Mesodermal cell (in vitro differentiated cells): ENCODE measurements around the gene ARID1B.
"Not testable (repeated sequence)": the region's sequence is repeated elsewhere in the genome, so short reads cannot be mapped to it uniquely, and the experiment has no call there.

Experiments
- H3K27ac ChIP-seq: 2 replicates; pipeline ENCODE4 v1.7.0; 2013; ENCODE audit warnings: mild to moderate bottlenecking, low read depth, low read length, moderate library complexity; ENCODE audit not compliant: severe bottlenecking
- H3K36me3 ChIP-seq: 2 replicates; pipeline ENCODE4 v1.7.1; 2013; ENCODE audit warnings: mild to moderate bottlenecking, low read length, moderate library complexity; ENCODE audit not compliant: control insufficient read depth, insufficient read depth
- H3K4me1 ChIP-seq: one replicate; pipeline ENCODE4 v1.7.1; 2013; ENCODE audit warnings: mild to moderate bottlenecking, low read length; ENCODE audit not compliant: insufficient read depth, control insufficient read depth, poor library complexity, severe bottlenecking
- H3K4me3 ChIP-seq: 2 replicates; pipeline ENCODE4 v1.7.0; 2013; ENCODE audit warnings: low read length, control low read depth, mild to moderate bottlenecking; ENCODE audit not compliant: insufficient read depth, poor library complexity, severe bottlenecking; ENCODE audit errors: extremely low read depth
- H3K9me3 ChIP-seq: 2 replicates; pipeline ENCODE4 v1.7.1; 2013; ENCODE audit warnings: mild to moderate bottlenecking, low read length, moderate library complexity; ENCODE audit not compliant: control insufficient read depth
- WGBS, 2 experiments: methylation state at CpG; one replicate each; pipeline ENCODE4 v1.1.5; 2013; ENCODE audit warnings: missing lambda C conversion rate in 2 of 2; ENCODE audit not compliant: insufficient coverage in 2 of 2; 5-methylcytosine and 5-hydroxymethylcytosine counted together

Gene ARID1B

GRCh38 chr6:157143890-157144798 lies 367.0 kb downstream of the ARID1B start:
- H3K27ac ChIP-seq: peak overlapping the region; percentile 49

GRCh38 chr6:157144859-157145568 lies 367.8 kb downstream of the ARID1B start:
- Histone ChIP-seq H3K4me1 (peaks cover 40% of the 10 kb centered on the region), H3K4me3 (no peak overlapping the region), H3K27ac (peak overlapping the region; percentile 37), H3K36me3 (peaks cover 29% of the 10 kb centered on the region), H3K9me3 (no peaks in the 10 kb centered on the region)
- 91 to 98% methylated on average over 16 to 17 of the region's 19 CpGs for WGBS, 2 experiments

More at GRCh38 chr6:157143890-157144798, 367.0 kb downstream of the ARID1B start:
- peaks cover 34% of the 10 kb centered on the region for H3K4me1 ChIP-seq
- peaks cover 30% of the 10 kb centered on the region for H3K36me3 ChIP-seq
- 82 to 83% methylated on average over 7 to 12 of the region's 17 CpGs for WGBS, 2 experiments
- H3K4me3 ChIP-seq: no peak overlapping the region
- no peaks in the 10 kb centered on the region for H3K9me3 ChIP-seq

- 75 to 89% methylated on average over 3 to 6 of the region's 6 CpGs for WGBS, 2 experiments
- no peak overlapping the region for H3K4me3 ChIP-seq
- no peaks in the 10 kb centered on the region for H3K9me3 ChIP-seq
- peaks cover 33% of the 10 kb centered on the region for H3K36me3 ChIP-seq
- peak overlapping the region; percentile 37 for H3K27ac ChIP-seq
- H3K4me1 ChIP-seq: peaks cover 48% of the 10 kb centered on the region
These were observed 368.6 kb downstream of the ARID1B start for GRCh38 chr6:157145656-157146285.

- H3K4me3 ChIP-seq, H3K9me3 ChIP-seq, H3K27ac ChIP-seq: not testable (repeated sequence)
- WGBS, 2 experiments: 91 to 96% methylated on average over 13 to 16 of the region's 74 CpGs
- Histone ChIP-seq H3K36me3 (peaks cover 21% of the 10 kb centered on the region), H3K4me1 (peaks cover 64% of the 10 kb centered on the region)
These were observed 370.2 kb downstream of the ARID1B start for GRCh38 chr6:157147054-157148026.

GRCh38 chr6:157148391-157149323 lies 371.5 kb downstream of the ARID1B start:
- peaks cover 20% of the 10 kb centered on the region for H3K36me3 ChIP-seq
- H3K9me3 ChIP-seq: no peaks in the 10 kb centered on the region
- WGBS, 2 experiments: 92 to 95% methylated on average over 23 to 25 of the region's 25 CpGs
- peaks cover 60% of the 10 kb centered on the region for H3K4me1 ChIP-seq
- H3K4me3 ChIP-seq: no peak overlapping the region
- H3K27ac ChIP-seq: peak overlapping the region; percentile 96

GRCh38 chr6:157150076-157150475 lies 372.9 kb downstream of the ARID1B start:
- Histone ChIP-seq H3K36me3 (peaks cover 30% of the 10 kb centered on the region), H3K27ac (peak overlapping the region; percentile 58), H3K9me3 (no peaks in the 10 kb centered on the region), H3K4me3 (no peak overlapping the region), H3K4me1 (peaks cover 46% of the 10 kb centered on the region)
- WGBS, 2 experiments: 87 to 95% methylated on average over 4 of the region's 6 CpGs

DNA sequence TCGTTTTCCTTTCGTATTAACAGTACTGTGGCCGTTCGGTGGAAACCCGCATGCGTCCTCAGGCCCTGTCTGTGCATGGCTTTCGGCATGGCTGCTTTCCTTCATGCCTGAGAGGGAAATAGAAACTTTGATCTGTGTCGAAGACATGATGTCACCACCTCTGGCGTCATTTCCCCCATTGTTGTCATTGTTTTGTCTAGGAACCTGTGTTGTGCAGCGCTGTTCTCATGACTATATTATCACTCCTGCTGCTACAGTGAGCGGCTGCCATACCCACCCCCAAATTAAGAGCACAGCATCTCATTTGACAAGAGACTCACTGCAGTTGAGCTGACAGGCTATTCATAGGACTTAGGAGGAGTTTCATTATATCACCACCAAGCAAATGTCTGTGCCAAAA lies 373.9 kb downstream of the ARID1B start:
- 92 to 93% methylated on average over 8 to 11 of the region's 11 CpGs for WGBS, 2 experiments
- Histone ChIP-seq H3K36me3 (peaks cover 36% of the 10 kb centered on the region), H3K4me1 (peaks cover 43% of the 10 kb centered on the region), H3K4me3 (no peak overlapping the region), H3K9me3 (no peaks in the 10 kb centered on the region), H3K27ac (no peak overlapping the region)

DNA sequence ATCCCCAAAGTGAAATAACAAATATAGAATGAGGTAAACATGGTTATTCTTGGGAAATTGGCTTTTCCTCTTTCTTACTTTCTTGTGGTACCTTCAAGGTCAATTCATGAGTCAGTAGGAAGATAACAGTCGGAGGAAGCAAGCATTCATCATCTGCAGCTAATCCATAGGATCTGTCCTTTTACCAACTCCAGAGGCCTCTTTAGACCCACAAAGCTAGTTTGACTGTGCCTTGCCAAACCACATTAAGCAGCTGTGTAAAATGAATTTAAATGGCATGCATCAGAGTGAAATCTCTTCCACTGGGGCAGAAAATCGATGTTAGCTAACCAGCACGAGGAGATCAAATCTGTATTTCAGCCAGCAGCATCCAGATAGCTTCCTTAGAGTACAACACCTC lies 374.8 kb downstream of the ARID1B start:
- Histone ChIP-seq H3K4me3 (no peak overlapping the region), H3K4me1 (peaks cover 43% of the 10 kb centered on the region), H3K36me3 (peaks cover 44% of the 10 kb centered on the region), H3K9me3 (no peaks in the 10 kb centered on the region), H3K27ac (no peak overlapping the region)
- no CpG with 5 or more reads among the region's 3 CpGs for WGBS, 2 experiments

- Histone ChIP-seq H3K4me1 (peaks cover 43% of the 10 kb centered on the region), H3K36me3 (peaks cover 49% of the 10 kb centered on the region), H3K4me3 (no peak overlapping the region), H3K9me3 (no peaks in the 10 kb centered on the region), H3K27ac (no peak overlapping the region)
- 100% methylated on average over 1 of the region's 3 CpGs; no CpG with 5 or more reads in 1 of the 2 experiments for WGBS, 2 experiments
These were observed 375.4 kb downstream of the ARID1B start for GRCh38 chr6:157152556-157152955.
